Measurements from ENCODE around the gene ATG13.

DNA sequence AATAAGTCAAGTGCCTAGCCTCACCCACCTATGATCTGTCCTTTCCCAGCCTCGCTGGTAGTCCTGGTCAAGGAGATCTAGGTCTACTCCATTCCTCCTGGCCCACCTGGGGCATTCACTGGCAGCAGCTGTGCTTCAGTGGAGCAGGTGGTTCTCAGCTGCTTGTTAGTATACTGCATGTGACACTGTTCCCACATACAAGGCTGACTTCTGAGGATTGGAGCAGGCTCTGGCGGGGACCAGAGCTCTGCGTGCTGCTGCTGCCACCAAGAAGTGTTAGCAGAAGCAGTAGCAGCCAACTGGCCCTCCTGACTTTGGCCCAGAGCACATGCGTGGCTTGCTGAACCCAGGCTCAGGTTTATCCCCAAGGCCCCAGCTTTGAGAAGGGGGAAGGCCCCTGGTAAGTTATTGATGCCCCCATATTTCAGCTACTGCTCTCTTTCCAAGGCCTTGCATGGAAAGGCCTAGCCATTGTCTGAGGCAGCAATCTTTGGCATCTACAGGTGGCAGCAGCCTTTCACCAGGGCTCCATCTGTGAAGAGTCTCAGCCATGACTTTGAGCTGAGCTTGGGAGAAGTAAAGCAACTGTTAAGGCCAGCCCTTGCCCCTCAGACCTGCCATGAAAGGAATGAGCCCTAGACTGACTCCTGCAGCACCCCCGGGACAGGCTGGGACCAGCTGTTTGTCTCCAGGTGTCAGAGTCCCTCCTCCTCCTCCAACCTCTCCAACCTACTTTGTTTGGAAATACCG is 56.5 kb downstream of the ATG13 start:
- TF ChIP-seq, protein P1, sequence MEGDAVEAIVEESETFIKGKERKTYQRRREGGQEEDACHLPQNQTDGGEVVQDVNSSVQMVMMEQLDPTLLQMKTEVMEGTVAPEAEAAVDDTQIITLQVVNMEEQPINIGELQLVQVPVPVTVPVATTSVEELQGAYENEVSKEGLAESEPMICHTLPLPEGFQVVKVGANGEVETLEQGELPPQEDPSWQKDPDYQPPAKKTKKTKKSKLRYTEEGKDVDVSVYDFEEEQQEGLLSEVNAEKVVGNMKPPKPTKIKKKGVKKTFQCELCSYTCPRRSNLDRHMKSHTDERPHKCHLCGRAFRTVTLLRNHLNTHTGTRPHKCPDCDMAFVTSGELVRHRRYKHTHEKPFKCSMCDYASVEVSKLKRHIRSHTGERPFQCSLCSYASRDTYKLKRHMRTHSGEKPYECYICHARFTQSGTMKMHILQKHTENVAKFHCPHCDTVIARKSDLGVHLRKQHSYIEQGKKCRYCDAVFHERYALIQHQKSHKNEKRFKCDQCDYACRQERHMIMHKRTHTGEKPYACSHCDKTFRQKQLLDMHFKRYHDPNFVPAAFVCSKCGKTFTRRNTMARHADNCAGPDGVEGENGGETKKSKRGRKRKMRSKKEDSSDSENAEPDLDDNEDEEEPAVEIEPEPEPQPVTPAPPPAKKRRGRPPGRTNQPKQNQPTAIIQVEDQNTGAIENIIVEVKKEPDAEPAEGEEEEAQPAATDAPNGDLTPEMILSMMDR (IDR thresholded peaks at IDR 0.05): no peak
- TF ChIP-seq POLR2A (IDR thresholded peaks at IDR 0.05): no peak

Measured in right lobe of liver (tissue), 4 donors.